HFF-Myc (cell line): ENCODE data around the gene CAND2.

ENCODE experiments used
- DNase-seq: peaks from one replicate; pipeline ENCODE4 v3.0.0-alpha.2; 2011; ENCODE audit warnings: low read depth; ENCODE audit errors: extremely low read depth
- H3K4me3 ChIP-seq: replicated peaks from 2 replicates; pipeline ENCODE4 v1.5.1; 2011; ENCODE audit warnings: low read depth, mild to moderate bottlenecking, control low read depth, low read length
- TF ChIP-seq, protein P1 (sequence below): IDR thresholded peaks from 2 replicates; pipeline ENCODE4 v1.5.1; 2012; ENCODE audit warnings: mild to moderate bottlenecking, low read depth, low read length, control low read depth; ENCODE audit errors: missing control alignments

The CAND2 gene

GRCh38 chr3:12830785-12831156 lies 34.3 kb downstream of the CAND2 start:
- DNase-seq: no peak
- TF ChIP-seq, protein P1, sequence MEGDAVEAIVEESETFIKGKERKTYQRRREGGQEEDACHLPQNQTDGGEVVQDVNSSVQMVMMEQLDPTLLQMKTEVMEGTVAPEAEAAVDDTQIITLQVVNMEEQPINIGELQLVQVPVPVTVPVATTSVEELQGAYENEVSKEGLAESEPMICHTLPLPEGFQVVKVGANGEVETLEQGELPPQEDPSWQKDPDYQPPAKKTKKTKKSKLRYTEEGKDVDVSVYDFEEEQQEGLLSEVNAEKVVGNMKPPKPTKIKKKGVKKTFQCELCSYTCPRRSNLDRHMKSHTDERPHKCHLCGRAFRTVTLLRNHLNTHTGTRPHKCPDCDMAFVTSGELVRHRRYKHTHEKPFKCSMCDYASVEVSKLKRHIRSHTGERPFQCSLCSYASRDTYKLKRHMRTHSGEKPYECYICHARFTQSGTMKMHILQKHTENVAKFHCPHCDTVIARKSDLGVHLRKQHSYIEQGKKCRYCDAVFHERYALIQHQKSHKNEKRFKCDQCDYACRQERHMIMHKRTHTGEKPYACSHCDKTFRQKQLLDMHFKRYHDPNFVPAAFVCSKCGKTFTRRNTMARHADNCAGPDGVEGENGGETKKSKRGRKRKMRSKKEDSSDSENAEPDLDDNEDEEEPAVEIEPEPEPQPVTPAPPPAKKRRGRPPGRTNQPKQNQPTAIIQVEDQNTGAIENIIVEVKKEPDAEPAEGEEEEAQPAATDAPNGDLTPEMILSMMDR: no peak
- no peak overlapping the region for H3K4me3 ChIP-seq

GRCh38 chr3:12831301-12831866 lies 34.9 kb downstream of the CAND2 start:
- TF ChIP-seq, protein P1: no peak
- DNase-seq: no peak
- no peak overlapping the region for H3K4me3 ChIP-seq

DNA sequence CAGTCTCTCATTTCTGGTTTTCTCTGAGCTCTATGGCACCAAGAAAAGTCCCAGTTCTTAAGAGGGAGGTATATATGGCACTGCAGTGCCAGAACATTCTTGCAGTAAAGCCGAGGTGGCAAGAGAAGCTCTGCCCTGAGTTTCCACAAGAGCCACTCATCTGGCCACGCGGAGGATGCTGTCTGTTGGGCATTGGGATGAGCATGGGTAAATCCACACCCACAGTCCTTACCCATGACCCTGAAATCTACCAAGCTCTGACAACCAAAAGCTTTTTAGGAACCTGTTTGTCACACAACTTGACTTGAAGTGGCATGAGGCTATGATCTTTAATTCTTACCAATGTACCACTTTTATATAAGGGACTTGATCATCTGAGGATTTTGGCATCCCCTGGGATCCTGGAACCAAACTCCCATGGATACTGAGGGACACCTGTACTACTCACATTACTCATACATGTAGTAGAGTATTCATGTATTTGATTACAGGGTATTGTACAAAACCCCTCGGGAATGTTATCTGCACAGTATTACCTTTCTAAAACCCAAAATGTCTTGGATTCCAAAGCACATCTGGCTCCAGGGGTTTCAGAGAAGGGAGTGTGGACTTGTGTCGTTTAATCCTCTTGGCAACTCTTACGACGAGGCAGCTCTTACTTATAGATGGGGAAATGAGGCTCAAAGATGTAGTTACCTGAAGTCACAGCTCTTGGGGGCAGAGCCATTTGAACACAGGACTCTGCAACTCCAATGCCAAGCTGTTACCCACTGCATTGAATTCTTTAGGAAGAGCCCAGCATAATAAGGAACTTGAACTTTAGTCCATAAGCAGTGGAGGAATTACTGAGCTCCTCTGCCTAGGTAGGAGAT lies 36.1 kb downstream of the CAND2 start:
- DNase-seq: no peak
- TF ChIP-seq, protein P1: no peak
- H3K4me3 ChIP-seq: no peak overlapping the region

- TF ChIP-seq, protein P1: no peak
- H3K4me3 ChIP-seq: no peak overlapping the region
- no peak for DNase-seq
Observed at GRCh38 chr3:12833222-12834161, 37.0 kb downstream of the CAND2 start.

GRCh38 chr3:12835052-12835665 lies 38.7 kb downstream of the CAND2 start:
- no peak for DNase-seq
- TF ChIP-seq, protein P1: no peak
- no peak overlapping the region for H3K4me3 ChIP-seq

- DNase-seq: no peak
- TF ChIP-seq, protein P1: no peak
- H3K4me3 ChIP-seq: peak overlapping the region; percentile 79
Observed at GRCh38 chr3:12837295-12837986, 41.0 kb downstream of the CAND2 start.
